Fibroblast of pulmonary artery (primary cell): Measurements from ENCODE around the gene GPR25.

Experiments
- DNase-seq: peaks from one replicate; pipeline ENCODE4 v3.0.0-alpha.2; 2010; ENCODE audit warnings: low read depth
- H3K4me3 ChIP-seq: replicated peaks from 2 replicates; pipeline ENCODE4 v1.5.1; 2011; ENCODE audit warnings: low read depth, mild to moderate bottlenecking, control low read depth, low read length, moderate library complexity
- CTCF ChIP-seq: IDR thresholded peaks from 2 replicates; pipeline ENCODE4 v1.5.1; 2011; ENCODE audit warnings: mild to moderate bottlenecking, control low read depth, low read length, inconsistent platforms; ENCODE audit errors: missing control alignments

GPR25 gene

GRCh38 chr1:200888349-200888838 lies 15.6 kb downstream of the GPR25 start:
- no peak overlapping the region for H3K4me3 ChIP-seq
- no peak for TF ChIP-seq CTCF
- peak; percentile 24 for DNase-seq

DNA sequence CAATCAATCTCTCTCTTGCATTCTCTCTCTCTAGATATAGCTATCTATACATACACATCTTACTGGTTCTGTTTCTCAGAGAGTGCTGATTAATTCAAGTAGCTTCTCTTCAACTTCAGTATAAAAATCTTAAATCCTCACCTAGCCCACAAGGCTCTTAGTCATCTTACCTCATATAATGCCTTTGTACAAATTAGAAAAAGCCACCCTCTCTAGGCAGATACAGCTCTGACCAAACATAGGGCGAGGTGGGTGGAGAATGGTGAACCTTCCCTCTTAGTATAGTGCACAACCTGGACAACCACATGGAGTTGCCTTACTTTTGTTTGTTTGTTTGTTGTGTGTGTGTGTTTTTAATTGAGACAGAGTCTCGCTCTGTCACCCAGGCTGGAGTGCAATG lies 16.8 kb downstream of the GPR25 start:
- no peak for DNase-seq
- TF ChIP-seq CTCF = no peak
- no peak overlapping the region for H3K4me3 ChIP-seq

DNA sequence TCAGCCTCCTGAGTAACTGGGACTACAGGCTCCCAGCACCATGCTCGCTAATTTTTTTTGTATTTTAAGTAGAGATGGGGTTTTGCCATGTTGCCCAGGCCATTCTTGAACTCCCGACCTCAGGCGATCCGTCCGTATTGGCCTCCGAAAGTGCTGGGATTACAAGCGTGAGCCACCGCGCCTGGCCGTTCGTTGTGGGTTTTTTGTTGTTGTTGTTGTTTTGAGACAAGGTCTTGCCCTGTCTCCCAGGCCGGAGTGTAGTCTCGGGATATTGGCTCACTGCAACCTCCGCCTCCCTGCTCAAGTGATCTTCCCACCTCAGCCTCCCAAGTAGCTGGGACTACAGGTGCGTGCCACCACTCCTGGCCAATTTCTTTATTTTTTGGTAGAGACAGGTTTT lies 17.2 kb downstream of the GPR25 start:
- no peak for TF ChIP-seq CTCF
- no peak for DNase-seq
- H3K4me3 ChIP-seq = no peak overlapping the region

DNA sequence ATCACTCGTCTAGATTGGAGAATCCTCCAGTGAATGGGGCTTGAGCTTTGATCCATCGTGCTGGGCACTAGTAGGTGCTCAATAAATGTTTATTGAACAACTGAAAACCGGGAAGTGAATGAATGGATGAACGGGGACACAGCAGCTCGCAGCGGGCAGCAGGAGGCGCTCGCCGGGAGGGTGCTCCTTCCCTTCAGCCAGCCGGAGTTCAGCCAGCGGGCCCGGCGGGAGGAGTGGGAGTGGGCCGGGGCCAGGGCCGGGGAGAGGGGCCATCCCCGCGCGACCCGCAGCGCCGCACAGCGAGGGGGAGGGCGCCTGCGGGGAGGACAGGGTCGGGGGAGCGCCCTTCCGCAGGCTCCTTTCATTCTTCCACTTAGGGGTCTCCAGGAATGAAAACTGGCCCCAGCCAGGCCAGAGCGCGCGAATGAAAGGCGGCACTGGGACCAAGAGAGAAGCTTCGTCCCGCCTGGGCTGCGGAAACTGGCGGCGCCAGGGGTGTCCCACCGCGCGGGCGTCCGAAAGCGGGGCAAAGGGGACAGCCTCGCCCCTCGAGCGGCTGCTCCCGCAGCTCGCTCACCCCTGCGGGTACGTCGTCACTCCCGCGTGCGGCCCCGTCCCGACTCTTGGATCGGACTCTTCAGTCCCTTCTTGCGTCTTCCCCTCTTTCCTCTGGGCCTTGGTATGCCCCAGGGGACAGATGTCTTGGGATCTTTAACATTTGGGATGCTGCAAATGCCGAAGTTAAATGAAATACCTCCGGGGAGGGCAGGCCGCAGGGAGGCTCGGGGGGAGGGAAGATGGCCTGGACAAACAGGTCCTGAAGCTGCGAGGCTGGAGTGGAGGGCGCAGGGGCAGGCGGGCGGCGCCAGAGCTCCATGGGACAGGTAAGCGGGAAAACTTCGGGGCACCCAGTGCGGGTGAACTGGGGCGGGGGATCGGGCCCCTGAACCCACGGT lies 18.3 kb downstream of the GPR25 start:
- peak; percentile 45 for TF ChIP-seq CTCF
- peak overlapping the region; percentile 49 for H3K4me3 ChIP-seq
- DNase-seq = peak; percentile 34

DNA sequence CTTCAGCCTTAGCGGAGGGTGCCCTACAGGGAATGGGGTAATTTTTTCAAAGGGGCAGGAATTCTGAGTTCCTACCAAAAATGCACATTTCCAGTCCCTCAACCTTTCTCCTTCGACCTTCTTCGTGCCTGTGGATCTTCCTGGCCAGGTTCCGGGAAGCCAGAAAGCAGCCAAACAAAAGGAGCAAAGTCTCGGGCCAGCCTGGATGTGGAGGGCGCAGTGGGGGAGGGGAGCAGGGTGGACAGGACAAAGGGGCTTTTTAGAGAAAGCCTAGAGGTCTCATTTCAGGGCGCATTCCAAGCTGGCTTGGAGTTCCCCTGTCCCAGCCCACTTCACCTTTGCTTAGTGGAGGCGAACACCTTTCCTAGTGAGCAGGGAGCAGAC lies 19.0 kb downstream of the GPR25 start:
- no peak for TF ChIP-seq CTCF
- H3K4me3 ChIP-seq = no peak overlapping the region
- DNase-seq = no peak

DNA sequence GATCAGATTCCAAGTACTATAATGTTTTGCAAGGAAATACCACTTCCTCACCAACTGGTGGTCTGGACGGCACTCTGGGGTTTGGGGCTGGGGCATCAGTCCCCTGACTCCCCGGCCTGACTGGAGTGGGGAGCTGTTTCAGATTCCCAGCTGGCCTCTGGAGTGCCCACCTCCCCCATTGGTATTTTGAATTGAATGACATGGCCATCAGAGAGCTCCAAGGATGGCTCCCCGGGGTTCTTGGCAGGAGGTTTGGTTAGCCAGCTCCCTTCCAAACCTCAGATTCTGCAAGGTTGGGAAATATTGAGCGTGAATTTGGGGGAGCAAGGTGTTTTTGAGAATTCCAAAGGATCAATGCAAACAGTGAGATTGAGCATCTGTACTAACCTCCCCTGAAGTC lies 19.8 kb downstream of the GPR25 start:
- DNase-seq = no peak
- TF ChIP-seq CTCF = no peak
- no peak overlapping the region for H3K4me3 ChIP-seq
